VCaP (cell line): ENCODE results near the gene AP1B1.
A peak's percentile ranks its signal among the peaks of the same experiment; 100 is the strongest.

Experiments
- H3K27ac ChIP-seq: fragments of 450-650 bp; 2 replicates; pipeline ENCODE4 v1.5.1; 2017
- CTCF ChIP-seq: fragments of 450-650 bp; conservative IDR thresholded peaks from 2 replicates; pipeline ENCODE4 v1.5.1; 2017; ENCODE audit warnings: mild to moderate bottlenecking, moderate library complexity

AP1B1 gene

GRCh38 chr22:29308148-29308790 lies 80.1 kb downstream of the AP1B1 start:
- H3K27ac ChIP-seq: peak overlapping the region; percentile 88; the same call in 1 of the 2 replicates
- TF ChIP-seq CTCF: no peak

- H3K27ac ChIP-seq: peak overlapping the region; percentile 88
- no peak for TF ChIP-seq CTCF
Observed at GRCh38 chr22:29307596-29308147, 80.7 kb downstream of the AP1B1 start.

- H3K27ac ChIP-seq: peak overlapping the region; percentile 88
- no peak for TF ChIP-seq CTCF
Observed at GRCh38 chr22:29306835-29307595, 81.4 kb downstream of the AP1B1 start.

GRCh38 chr22:29306175-29306834 lies 82.1 kb downstream of the AP1B1 start, which contains the start of gene GAS2L1:
GAS2L1 (plus strand) TSS chr22:29306650; CDS start chr22:29308106, 1,456 bp downstream.
- peak within 1 kb of the TSS; percentile 88 for H3K27ac ChIP-seq
- TF ChIP-seq CTCF: peak; percentile 78

GRCh38 chr22:29305836-29306174 lies 82.6 kb downstream of the AP1B1 start:
- TF ChIP-seq CTCF: no peak
- H3K27ac ChIP-seq: peak overlapping the region; percentile 88

GRCh38 chr22:29302681-29303465 lies 85.5 kb downstream of the AP1B1 start:
- no peak; the same call in 1 of the 2 replicates for TF ChIP-seq CTCF
- peak overlapping the region; percentile 53 for H3K27ac ChIP-seq
